Stimulated activated CD8-positive, alpha-beta memory T cell treated with anti-CD3 and anti-CD28 coated beads, Interleukin-12 subunit alpha, Interleukin-12 subunit beta, amount 100 ng/mL, for 4 hours (primary cell): Measurements from ENCODE around the gene TBC1D16.

Source experiments
- DNase-seq: peaks from one replicate; pipeline ENCODE4 v3.0.0-alpha.2; 2020; ENCODE audit warnings: low read depth

The TBC1D16 gene

DNA sequence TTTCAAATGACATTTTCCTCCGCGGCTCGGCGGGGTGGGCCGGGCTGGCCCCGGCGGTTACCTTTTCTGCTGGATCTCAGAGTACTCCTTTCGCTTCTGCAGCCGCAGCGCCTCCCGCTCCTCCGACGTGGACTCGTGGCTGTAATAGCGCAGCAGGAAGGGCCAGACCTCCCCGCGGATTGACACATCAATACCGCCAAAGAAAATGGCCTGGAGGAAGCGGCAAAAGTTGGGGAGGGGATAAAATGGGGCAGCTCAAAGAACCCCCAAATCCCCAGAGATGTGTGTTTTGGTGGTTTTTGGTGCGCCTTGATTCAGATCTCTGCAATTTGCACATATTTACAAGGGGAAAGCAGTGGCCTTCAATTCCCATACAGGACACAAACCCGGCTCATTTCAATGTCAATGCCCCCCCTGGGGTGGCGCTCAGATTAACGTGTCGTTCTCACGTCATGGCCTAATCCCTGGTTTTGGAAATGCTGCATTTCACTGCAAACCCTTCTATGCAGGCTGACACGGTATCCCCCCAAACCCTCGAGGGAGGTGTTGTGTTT, 85.9 kb downstream of the TBC1D16 start:
- no peak for DNase-seq

DNA sequence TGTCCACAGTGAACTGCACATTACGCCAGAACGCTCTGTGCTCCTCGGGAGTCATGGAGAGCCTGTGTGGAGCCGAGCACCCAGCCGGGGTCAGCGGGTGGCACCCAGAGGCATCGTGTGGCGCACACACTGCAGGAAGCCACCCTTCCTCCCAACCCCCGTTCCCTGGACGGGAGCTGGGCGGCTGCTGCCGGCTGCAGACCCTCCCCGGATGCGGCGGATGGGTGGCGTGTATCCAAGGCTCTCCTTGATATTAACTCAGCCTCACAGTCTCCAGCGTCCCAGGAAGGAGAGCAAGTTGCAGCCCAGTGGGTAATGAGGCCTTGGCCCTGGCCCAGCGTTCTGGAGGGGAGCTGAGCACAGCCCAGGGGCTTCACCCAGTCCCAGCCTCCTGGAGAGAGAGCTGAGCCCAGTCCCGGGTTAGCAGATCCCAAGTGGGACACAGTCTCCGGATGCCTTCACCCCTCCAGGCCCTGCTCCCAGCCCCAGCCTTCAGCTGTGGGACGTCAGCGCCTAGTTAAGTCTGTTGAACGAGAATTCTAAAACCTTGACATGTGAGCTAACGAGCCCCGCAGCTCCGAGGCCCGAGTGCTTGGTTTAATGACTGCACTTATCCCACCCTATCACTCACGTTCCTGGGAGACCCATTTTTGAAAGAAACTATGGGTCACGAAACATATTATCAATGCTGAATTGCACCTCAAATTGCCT, 86.6 kb downstream of the TBC1D16 start:
- DNase-seq: no peak

DNA sequence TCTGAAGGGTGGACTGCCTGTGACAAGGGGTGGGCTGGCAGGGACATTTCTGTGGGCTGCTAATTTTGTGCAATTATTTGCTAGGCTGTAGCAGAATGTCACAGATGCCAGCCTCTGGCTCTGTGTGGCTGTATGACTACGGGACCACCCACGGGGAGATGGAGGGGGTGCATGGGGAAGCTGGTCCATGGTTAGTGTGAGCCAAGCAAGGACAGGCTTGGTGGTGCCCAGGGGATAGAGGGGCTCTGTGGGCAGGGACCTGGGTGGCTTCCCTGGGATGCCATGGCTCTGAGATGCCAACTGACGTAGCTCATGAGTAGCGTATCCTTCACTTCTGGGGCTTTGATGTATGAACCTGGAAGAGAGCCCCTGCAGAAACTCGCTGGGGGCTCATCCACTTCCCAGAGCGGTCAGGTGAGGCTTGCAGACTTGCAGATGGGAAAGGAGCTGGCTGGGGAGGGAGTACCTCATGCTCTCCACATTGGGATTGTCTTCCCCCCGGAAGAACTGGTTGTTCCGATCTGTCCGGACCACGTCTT, 87.2 kb downstream of the TBC1D16 start:
- no peak for DNase-seq

DNA sequence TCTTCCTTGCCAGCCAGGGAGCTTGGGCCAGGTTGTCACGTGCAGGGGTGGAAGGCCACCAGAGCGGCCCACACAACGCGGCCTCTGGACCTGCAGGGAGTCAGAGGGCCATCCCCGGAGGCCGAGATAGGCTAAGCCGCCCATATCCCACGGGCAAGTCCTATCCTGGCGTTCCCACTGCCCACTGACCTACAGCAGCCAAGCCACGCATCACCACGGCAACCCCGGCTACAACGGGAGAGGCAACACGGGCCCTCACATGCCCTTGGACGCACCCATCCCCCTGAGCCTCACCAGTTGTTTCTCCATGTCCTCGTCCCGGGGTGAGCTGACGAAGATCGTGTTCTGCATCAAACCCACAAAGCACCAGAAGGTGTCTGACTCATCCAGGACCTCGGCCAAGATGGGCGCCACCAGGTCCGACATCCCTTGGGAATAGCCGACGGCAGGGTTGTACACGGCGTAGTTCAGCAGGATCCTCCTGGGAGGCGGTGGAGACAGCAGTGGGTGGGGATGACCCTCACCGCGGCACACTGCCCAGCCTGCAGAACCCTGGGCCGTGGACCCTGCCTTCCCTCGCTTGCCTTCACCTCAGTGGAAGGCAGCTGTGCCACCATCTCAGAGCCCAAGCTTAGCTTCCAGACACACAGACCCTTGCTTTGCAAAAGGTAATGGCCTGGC, 88.2 kb downstream of the TBC1D16 start:
- no peak for DNase-seq

DNA sequence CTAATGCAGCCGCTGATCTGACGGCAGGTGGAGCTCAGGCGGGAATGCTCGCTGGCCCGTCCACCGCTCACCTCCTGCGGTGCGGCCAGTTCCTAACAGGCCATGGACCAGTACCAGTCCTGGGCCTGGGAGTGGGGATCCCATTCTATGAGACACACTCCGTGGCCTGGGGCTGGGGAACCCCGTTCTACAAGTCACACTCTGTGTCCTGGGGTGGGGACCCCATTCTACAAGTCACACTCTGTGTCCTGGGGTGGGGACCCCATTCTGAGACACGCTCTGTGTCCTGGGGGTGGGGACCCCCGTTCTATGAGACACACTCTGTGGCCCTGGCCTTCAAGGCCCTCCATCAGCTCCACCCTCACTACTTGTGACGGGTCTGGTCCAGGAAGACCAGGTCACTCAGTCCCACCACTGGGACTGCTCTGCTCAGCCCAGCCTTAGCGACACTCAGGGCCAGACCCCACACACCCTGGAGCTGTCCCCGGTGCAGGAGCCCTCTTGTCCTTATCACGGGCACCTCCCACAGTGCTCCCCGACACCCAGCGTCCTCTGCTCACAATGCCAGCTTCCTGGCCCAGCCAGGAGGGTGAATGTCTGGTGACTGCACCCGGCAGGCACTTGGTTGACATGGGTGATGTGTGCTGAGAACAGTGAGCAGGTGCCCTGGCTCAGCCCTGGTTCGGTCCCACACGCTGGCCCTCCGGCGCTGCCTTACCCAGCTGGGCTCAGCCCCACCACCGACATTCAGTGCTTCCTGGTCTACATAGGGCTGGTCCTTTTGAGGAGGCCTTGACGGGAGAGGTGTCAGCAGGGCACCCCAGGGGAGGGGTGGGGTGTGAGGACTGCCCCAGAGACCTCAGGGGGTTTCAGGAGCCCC, 89.1 kb downstream of the TBC1D16 start:
- DNase-seq: no peak

DNA sequence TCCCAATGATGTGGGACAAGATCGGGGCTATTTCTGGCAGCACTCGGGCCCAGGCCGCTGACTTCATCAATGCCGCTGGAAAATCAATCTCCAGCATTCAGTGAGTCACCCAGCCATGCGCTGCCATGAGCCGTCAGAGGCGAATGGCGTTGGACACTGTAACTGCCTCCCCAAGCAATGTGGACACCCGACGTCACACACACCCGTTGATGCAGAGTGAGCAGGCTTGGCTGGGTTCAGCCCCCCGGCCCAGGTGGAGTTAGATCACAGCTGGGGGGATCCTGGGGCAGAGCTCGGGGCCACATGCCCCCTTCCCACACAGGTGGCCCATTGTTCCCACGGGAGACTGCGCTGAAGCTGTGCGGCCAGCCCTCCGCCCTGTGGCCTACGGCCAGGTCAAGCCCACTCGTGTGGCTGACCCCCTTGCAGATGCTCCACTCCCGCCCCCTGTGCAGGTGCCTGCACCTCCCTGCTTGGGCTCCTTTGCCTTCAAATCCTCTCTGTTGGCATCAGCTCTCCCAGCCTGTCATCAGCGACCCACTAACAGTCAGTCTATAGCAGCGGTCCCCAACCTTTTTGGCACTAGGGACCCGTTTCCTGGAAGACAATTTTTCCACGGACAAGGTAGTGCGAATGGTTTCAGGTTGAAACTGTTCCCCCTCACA, 89.9 kb downstream of the TBC1D16 start:
- DNase-seq: no peak

DNA sequence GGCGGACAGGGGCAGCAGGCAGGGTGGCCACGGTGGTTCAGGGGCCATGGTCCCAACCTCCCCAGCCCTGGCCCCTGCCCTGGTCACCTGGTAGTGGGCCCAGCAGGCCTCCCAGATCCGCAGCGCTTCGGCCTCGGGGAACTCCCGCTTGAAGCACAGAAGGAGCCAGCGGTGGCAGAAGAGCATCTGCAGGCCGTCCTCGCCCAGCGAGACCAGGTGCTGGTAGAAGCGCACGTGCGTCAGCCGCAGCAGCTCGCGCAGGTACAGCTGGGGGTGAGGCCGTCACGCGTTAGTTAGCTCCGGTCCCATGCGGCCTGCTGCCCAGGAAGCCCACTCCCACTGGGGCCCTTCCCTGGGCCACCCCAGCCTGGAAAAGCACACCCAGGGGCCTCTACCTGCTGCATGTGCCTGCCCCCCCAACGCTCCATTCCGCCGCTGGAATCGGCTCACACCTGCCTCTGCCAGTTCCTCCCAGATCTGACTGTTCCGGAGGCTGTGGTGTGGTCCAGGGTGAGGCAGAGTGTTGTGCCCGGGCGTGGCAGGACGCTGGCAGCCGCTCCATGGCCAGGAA, 90.8 kb downstream of the TBC1D16 start:
- DNase-seq: no peak

DNA sequence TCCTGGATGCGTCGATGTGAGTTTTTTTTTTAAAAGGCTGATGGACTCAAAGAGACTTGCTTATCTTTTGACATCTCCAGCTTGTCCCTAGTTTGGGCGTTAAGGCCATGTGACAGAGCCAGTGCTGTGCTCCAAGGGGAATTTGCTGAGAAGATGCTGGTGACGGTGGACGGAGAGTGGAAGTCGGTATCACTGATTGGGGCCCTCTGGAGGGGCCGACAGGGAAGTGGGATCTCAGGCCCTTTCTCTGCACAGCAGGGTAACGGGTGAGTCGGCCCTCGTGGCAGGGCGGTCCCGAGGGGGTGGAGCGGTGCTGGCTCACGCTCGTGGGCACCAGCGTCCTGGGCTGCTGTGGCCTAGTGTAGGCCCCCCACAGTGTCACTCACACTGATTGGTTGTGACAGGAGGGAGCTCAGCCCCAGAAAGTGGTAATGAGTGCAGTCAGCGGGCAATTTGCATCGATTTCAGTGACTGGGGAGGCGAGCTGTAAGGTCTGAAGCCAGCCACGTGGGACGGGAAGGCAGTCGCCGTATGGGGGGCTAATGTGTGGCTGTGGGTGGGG, 91.3 kb downstream of the TBC1D16 start:
- no peak for DNase-seq

DNA sequence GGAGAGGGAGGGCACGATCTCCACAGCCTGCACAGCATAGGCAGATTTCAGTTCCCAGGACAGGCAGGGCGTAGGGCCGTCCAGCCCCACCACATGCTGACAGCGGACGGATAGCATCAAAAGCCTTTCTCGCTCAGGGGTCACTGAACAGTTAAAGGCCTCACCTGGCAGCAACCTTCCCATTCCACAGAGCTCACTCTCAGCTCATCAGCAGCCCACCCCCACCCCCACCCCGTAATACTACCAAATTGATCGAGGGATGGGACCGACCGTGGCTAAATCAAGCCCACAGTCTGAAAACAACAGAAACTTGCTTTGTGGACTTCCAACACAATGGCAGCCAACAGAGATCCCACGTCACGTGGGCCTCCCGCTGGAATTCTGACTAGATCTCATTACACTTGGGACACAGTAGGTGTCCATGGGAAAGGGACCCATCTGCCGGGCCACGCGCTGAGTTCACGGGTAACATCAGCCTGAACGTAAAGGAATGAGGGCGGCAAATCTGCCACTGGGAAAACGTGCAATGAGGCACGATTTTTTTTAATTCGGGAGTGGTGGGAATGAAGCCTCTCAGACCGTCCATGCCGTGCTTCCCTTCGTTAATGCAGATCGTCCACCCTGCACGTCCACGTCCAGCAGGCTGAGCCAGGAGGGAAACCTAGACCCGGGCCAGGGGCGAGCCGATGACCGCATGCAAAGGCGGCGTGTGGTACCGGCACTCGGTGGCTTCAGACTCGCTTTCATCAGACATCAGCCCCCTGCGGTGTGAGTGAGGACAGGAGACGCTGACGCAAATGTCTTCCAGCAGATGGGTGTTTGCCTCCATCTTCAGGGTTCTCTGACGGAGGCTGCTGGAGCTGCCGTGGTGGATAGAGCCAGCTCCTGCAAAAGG, 92.1 kb downstream of the TBC1D16 start:
- no peak for DNase-seq

DNA sequence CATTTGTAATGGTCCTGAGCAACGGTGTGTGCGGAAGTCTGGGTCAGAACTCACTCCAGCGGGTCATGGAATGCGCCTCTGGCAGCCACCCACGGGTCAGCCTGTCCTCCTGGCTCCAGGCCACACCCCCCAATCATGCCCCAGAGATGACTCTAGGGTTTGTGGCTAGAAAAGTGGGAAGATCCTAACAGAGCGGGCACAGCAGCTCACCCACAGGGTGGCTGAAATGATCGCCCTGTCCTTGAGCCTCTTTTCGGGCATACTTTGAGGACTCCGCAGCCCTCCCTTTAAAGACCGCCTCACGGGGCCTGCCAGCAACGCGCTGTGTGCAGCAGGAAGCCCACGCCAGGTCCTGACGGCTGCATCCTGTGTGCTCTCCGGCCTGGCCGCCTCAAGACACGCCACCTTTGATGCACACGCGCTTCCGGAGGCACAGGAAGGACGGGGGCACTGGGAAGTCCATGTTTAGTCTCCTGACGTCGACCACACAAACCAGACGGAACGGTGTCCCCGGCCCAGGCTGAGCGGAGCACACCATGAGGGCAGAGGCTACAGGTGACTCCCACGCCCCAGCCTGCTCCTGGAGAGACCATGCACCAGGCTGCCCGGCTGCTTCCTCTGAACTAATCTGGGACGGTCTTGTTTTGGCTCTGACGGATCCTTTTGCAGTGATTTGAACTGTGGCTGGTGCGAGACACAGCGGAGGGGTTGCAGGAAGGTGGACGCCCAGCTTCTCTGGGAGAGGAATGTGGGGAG, 92.9 kb downstream of the TBC1D16 start:
- no peak for DNase-seq

DNA sequence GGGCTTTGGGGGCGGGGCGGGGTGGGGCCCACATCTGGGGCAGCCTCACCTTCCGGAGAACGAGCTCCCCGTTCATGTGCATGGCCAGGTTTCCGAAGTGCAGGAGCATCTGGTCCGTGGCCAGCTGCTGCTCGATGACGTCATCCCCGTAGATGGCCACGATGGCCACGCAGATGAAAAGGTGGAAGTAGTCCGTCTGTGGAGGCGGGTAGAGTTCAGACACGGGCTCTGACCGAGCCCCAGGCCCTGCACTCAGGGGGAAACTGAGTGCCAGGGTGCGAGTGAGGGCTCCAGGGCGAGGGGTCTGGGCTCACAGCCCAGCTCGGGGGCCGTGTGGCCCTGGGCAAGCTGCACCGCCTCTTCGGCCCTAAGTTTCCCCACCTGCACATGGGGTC, 93.7 kb downstream of the TBC1D16 start:
- no peak for DNase-seq

DNA sequence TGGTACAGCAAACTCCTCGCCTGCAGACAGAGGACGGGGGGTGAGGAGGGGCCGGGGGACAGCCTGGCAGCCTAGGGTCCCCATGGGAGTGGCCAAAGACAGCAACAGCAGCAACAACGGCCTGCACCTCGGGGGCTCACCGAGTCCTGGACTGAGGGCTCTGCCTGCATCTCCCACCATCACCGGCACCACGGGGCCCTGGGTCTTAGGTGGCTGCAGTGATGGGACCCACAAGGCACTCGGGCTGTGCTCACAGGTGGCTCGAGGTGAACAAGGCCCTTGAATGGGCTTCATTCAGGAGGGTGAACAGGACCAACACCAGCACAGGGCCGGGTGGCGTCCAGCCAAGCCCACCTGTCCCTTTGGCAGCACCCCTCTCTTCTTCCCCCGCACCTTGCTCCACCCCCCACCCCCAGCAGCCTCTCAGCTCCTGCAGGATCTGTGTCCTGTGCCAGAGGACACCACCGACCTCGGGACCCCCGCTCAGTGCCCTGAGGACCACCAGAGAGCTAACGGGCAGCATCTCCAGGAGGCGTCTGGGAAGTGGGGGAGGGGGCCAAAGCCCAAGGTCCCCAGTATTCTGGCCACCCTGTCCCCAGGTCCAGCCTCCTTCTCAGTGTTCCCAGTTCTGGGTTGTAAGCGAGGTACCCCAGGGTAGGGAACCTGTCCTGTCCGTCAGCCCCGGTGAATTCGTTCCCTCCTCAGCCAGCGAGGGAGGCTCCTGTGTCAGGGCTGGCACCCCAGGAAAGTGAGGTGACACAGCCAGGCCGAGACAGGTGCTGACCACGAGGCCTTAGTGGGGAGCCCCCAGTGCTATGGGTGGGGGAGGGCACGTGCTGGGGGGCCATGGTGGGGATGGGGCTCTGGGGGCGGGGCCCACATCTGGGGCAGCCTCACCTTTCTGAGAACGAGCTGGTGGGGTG, 94.3 kb downstream of the TBC1D16 start:
- DNase-seq: no peak

DNA sequence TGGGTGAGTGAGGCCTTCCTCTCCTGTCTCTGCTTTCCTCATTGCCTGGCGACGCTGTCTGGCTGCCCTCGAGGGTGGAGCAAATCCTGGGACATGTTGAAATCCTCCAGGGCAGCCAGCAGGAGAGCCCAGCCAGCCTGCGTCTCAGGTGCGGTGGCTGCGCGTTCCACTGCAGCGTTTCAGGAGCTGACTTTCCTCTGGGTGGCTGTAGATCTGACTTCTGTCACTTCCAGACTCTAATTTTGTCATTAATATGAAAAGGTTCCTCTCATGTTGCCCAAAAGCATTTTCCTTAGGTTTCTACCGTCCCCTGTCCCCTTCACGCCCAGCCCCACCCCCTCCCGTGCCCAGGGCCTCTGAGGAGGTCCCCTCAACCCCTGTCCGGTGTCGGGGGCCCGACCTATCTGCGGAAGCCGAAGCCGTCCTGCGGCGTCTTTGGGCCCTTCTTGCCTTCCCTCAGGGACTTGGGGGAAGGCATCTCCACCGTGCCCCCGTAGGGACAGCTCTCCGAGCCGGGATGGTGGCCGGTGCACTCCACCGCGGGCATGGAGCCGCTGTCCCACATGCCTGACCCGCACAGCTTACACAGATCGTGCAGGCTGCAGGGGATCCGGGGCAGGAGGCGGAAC, 95.1 kb downstream of the TBC1D16 start:
- no peak for DNase-seq

DNA sequence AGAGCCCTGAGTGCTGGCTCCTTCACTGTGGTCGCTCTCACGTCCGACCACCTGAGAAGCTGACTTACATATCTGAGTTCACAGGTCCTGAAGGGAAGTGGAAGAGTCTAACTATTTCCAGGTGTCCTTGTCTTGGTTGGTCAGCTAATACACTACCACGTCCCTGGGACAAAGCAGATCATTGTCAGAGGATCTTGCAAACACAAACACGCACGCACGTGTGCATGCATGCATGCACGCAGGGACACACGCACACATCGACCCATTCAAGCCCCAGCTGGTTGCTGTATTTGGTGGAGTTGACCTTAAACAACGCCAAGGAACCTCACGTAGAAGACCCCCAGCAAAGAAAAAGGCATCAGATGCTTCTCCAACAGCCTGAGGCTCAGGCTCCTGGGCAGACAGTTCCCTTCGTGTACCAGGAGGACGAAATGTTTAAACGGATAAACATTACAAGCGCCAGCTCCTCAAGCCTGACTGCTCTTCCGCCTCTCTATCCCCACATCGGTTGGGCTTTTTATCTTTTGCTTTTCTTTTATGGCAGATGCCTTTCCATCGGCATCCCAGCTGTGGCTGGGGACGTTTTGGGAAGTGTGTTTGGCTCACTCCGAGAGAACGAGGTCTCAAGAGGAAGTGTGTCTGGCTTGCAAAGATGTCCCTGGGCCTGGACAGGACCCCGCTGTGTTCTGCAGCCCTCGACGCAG, 95.8 kb downstream of the TBC1D16 start:
- no peak for DNase-seq

DNA sequence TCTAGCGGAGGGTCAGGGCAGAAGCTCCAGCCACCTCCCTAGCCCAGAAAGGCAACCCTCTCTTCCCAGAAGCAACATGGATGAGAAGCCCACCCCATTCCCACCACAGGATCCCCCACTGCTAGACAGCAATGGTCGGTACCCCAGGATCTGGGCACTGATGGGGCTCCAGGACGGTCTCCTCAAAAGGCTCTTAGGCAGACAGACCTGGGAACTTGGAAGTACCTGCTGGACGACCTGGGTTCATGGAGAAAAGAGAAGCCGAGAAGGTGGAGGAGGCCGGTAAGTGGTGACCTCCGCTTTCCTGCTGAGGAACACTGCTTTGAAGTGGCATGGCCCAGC, 96.6 kb downstream of the TBC1D16 start:
- no peak for DNase-seq

DNA sequence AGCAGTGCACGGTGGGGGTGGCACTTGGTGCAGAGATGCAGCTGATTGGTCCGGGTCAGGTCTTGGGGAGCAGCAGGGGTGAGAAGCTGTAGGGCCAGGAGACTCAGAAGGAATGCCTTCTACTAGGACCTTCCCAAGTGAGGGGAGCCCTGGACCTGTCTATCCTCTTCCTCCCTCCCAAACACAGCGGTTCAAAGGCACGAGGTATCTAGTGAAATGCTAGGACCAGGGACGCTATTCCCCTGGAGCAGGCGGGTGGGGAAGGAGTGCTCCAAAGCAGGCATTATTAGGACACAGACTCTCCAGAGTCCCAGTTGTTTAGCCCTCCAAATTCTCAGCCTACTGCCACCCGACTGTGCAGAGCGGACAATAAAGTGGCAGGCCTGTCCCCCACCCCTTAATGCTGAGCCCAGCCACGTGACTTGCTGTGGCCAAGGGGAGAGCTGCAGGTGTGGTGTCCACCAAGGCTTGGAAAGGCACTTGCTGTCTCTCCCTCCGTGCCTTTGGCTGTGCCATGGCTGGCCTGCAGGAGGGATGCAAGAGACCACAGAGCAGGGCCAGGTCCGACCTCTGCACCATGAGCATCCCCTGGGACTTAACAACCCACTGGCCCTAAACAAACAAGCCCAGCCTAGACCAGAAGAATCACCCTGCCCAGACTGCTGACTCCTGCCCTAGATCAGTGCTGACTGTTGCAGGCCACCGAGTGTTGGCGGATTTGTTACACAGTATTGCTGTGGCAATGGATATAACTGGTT, 97.2 kb downstream of the TBC1D16 start:
- DNase-seq: no peak
